Left cardiac atrium (tissue), 4 donors: ENCODE measurements around the gene MASP2. TPM values are rescaled to one million over a fixed set of nuclear protein-coding genes. Genes with fewer than 3 reads are reported as not detected.
"Not testable (repeated sequence)": the region's sequence is repeated elsewhere in the genome, so short reads cannot be mapped to it uniquely, and the experiment has no call there.

Experiments
- ATAC-seq, 2 donors: fragments of 200-7000 bp; cut with Tn5 transposase; one replicate each; pipeline ENCODE4 v1.9.1; 2020; ENCODE audit warnings: mild to moderate bottlenecking in 2 of 2, moderate library complexity in 2 of 2
- DNase-seq: peaks from one replicate; pipeline ENCODE4 v3.0.0-alpha.2; 2020
- intact Hi-C, 2 donors: fragments of 100-400 bp; cut with DNase I; formaldehyde crosslinking; loops; one replicate each; pipeline versions ENCODE4 v1.14.1 to v1.15.1; 2022 to 2023
- total RNA-seq, 2 donors: library from RNA; stranded (reverse); fragmentation: NEBNext Ultra II Directional; extraction: Animal tissue kit (Norgen Biotek cat#: 25700); gene quantifications; one replicate each; pipeline ENCODE4 v1.2.1, GENCODE V29; 2021
- donor health status: DM: no; HTN: yes; CAD: no.
- donor health status: DM: no; HTN: yes; CAD: no; lungs with severe emphysema.
- donor health status: DM: yes; HTN: yes; CAD: no.
- donor health status: Dilated cardiomyopathy.

The MASP2 gene
- total RNA-seq, 2 donors from 2014 or later = not detected

- no peak for DNase-seq
- intact Hi-C loops = no loop called here
- peak in 1 of 2 donors; percentile 2 for ATAC-seq
Observed at GRCh38 chr1:11059155-11059967, 12.3 kb upstream of the MASP2 start.

- intact Hi-C loops = no loop called here
- DNase-seq (no peak), ATAC-seq (no peak)
Observed at GRCh38 chr1:11058595-11059154, 11.6 kb upstream of the MASP2 start.

GRCh38 chr1:11058026-11058425 lies 11.0 kb upstream of the MASP2 start:
- DNase-seq = no peak
- intact Hi-C loops = no loop called here
- ATAC-seq = no peak

DNA sequence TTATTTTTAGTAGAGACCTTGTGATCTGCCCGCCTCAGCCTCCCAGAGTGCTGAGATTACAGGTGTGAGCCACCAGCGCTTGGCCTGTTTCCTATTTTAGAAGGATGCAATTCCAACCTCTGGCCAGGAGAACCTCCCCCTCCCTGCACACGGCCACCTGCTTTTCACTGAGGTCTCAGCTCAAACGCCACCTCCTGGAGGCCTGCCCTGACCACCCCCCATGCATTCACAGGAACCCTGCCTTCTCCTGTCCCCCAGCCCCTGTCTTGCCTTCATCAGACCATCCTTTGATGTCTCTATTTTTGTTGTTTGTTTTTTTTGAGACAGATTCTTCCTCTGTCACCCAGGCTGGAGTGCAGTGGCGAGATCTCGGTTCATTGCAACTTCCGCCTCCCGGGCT lies 10.4 kb upstream of the MASP2 start:
- ATAC-seq = no peak
- no peak for DNase-seq
- intact Hi-C loops = no loop called here

DNA sequence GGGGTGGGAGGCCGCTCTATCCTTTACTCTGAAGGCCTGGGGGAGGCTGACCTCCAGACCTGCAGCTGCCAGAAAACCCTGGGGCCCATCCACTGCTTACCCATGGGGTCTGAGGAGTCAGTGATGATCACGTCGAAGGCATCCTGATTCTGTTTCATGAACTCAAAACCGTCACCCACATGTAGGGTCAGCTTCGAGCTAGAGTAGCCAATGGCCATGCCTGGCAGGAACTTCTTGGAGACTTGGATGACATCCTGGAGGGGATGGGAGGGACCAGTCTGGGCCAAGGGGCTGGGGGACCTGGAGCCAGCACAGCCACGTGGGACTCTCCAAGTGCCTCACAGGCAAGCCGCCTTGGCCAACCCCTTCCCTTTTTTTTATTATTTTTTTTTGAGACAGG lies 9.5 kb upstream of the MASP2 start:
- intact Hi-C loops = no loop called here
- DNase-seq (no peak), ATAC-seq (no peak)

- ATAC-seq (no peak), DNase-seq (no peak)
- intact Hi-C loops = no loop called here
Observed at GRCh38 chr1:11055676-11056075, 8.6 kb upstream of the MASP2 start.

- DNase-seq (no peak), ATAC-seq (no peak)
- intact Hi-C loops = no loop called here
Observed at GRCh38 chr1:11054666-11055065, 7.6 kb upstream of the MASP2 start.

GRCh38 chr1:11054181-11054580 lies 7.1 kb upstream of the MASP2 start:
- DNase-seq (no peak), ATAC-seq (no peak)
- intact Hi-C loops = no loop called here

DNA sequence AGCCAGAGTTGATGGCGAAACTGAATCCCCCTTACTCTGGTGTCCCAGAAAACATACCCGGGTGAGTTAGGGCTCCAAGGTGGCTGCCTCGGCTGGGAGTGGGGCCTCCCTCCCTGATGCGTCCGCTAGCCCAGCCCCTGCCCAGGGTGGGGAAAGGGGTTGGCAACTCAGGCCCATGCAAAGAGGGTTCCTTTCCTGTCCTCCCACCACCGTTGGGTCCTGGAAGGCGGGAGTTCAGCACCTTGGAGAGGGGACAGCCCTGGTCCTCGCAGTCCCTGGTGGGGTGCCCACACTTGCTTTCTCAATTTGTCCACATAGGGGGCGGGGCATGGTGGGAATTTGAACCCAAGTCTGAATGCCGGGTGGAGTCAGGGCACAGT lies 6.7 kb upstream of the MASP2 start:
- ATAC-seq (peak; percentile 38 to 50), DNase-seq (no peak)
- intact Hi-C loops = no loop called here

GRCh38 chr1:11052839-11053757 lies 6.1 kb upstream of the MASP2 start:
- DNase-seq (no peak), ATAC-seq (peak; percentile 16 to 25)
- intact Hi-C loops = no loop called here

GRCh38 chr1:11051781-11052511 lies 4.9 kb upstream of the MASP2 start:
- DNase-seq (no peak), ATAC-seq (no peak)
- intact Hi-C loops = no loop called here

DNA sequence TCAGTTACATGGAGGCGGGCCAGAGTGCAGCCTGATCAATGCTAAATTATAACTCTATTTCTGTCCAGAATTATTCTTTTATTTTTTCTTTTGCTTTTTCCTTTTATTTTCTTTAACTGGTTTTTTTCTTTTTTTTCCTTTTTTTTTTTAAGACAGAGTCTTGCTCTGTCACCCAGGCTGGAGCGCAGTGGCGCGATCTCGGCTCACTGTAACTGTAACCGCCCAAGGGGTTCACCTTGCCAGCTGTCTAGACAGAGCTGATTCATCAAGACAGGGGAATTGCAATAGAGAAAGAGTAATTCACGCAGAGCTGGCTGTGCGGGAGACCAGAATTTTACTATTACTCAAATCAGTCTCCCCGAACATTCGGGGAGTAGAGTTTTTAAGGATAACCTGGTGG lies 4.1 kb upstream of the MASP2 start:
- DNase-seq, ATAC-seq, intact Hi-C loops: not testable (repeated sequence)

DNA sequence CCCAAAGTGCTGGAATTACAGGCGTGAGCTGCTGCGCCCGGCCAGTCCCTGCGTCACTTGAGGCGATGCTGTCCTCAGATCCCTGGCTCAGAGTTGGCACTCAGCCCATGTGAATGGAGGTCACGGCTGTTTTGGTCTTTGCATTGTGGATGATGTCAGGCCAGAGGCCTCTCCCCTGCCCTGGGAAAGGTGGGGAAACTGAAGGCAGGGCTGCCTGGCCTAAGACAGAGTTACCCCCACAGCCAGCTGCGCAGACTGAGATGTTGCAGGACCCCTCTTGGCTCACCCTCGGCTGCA lies 821 bp downstream of the MASP2 start:
- DNase-seq = no peak
- no peak for ATAC-seq
- intact Hi-C loops = no loop called here

DNA sequence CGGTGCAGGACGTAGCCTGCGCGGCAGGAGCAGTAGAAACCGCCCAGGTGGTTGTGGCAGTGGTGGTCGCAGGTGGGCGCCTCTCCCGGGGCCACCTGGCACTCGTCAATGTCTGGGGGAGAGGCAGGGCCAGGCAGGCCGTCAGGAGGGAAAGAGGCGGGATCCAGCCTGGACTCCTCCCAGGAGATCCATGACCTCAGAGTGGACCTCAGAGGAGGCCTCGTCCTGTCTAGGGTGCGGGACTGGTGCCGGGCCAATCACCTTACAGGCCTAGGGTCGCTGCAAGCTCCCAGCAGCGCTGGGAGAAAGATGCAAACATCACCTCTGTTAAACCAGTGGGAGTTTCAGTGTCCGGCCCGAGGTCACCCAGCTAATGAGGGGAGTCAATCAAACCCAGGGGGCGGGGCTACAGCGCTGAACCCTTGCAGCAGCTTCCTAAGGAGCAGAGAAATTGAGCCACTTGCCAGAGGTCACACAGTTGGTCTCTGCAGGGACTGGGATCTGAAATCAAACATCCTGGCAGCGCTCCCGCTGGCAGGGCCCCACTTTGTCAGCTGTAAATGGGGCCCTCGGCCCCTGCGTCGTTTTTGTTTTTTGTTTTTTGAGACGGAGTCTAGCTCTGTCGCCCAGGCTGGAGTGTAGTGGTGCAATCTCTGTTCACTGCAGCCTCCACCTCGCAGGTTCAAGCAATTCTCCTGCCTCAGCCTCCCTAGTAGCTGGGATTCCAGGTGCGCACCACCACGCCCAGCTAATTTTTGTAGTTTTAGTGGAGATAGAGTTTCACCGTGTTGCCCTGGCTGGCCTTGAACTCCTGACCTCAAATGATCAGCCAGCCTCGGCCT lies 1.4 kb downstream of the MASP2 start:
- intact Hi-C loops = no loop called here
- no peak for DNase-seq
- ATAC-seq = no peak

DNA sequence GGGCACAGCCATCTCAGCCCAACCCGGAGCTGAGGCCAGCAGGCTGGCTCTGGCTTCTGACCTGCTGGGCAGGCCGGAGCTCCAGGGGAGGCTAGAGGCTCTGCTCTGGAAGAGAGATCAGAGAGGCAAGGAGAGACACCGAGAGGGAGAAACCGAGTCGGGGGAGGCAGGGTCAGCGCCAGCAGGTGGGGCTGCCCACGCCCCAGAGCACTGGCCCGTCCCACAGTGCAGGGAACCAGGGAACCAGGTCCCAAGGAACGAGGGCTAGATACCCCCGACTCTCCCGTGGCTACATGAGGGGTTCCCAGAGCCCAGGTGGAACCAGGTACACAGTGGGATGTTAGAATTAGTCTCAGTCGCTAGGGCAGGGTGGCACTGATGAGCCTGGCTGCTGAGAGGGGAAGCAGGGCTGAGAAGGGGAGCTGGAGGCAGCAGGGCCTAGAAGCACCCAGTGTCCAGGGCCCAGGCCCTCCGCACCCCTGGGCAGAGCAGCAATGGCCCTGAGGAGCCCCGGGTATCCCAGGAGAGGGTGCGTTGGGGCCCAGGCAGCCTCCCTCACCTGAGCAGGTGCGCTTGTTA lies 2.1 kb downstream of the MASP2 start:
- ATAC-seq (no peak), DNase-seq (no peak)

GRCh38 chr1:11044086-11044848 lies 2.8 kb downstream of the MASP2 start:
- ATAC-seq (no peak), DNase-seq (no peak)
- intact Hi-C loops = no loop called here

More for the DNA sequence above, 2.1 kb downstream of the MASP2 start:
- intact Hi-C loops = no loop called here

DNA sequence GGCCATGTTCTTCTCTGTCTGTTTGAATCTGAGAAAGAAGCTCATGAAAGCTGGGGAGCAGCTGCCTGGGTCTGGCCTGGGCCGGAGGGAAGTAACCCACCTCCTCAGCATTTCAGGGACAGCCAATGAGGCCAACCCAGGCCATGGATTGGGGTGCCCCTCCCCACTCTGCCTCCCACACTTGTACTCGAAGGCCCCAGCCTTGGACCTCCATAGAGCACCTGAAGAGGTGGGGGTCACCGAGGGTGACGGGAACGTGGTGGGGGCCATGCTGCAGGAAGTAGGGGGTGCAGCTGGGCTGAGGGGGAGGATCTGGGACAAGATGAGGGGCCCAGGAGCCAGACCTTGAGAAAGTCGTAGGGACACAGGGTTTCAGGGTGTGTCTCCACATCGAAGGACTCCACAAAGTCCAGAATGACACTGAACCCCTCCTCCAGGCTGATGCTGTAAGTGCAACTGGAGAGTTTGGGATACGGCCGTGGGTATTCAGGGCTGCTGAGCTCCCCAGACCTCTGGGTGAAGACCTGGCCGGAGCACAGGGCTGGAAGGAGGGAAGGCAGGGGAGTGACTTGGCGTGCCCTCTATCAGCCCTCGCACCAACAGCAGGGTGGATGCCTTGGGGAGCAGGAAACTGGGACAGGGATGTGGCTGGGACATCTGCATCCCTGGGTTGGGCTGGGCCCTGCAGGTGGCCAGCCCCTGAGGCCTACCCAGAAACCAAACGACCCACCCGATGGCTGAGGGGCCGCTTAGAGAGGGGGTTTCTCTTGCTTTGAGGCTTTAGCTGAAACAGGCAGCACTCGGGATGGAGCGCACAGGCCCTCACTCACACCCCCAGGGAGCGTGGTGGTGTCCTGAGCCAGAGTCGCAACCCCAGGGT lies 3.8 kb downstream of the MASP2 start:
- intact Hi-C loops = no loop called here
- no peak for DNase-seq
- no peak for ATAC-seq
